Measurements from ENCODE around the gene FAM234B. TPM values are rescaled to one million over a fixed set of nuclear protein-coding genes. Genes with fewer than 3 reads are reported as not detected.

FAM234B gene
- total RNA-seq, 1 donor from 2014 or later, result 4.4 TPM

DNA sequence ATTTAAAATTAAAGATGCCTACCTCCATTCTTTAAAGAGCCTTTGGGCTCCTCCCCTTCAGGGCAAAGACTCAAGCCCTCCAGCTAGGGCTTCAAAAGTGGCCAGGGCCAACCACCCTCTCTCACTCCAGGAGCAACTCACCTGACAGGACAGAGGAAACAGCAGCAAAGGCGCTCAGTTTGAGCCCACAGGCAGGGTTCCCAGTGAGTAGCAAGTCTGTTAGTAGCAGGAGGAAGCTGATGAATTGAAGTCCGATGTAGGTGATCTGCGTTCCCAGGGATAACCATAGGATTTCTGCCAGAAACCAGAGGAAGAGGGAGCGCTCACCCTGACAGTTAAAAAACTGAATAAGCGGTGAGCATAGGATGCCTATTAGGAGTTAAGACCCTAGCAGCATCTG is 43.6 kb downstream of the FAM234B start:
- no peak for ATAC-seq

DNA sequence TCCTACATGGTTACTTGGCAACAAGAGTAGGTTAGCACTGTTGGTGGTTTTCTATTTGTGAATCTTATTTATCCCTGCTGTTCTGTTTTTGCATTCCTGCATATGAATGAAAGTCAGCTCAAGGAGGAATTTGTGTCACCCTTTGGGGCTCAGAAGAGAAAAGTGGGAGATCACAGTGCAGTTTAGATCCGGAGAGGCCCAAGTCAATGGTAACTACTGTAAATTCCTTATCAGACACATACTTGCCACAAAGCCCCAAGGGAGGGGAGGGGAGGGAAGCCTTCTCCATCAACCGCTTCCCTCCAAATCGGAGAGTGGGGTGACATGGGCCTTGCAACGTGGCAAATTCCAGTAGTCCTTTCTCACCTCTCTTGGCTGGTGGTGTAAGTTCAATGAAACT is 44.3 kb downstream of the FAM234B start:
- no peak for DNase-seq (ENCODE audit: low spot score)
- ATAC-seq, result no peak

More for the DNA sequence above, 43.6 kb downstream of the FAM234B start:
- no peak for DNase-seq (ENCODE audit: low spot score)

- ATAC-seq (no peak), DNase-seq (ENCODE audit: low spot score) (no peak)
These were observed 45.9 kb downstream of the FAM234B start for GRCh38 chr12:13090054-13090453.

DNA sequence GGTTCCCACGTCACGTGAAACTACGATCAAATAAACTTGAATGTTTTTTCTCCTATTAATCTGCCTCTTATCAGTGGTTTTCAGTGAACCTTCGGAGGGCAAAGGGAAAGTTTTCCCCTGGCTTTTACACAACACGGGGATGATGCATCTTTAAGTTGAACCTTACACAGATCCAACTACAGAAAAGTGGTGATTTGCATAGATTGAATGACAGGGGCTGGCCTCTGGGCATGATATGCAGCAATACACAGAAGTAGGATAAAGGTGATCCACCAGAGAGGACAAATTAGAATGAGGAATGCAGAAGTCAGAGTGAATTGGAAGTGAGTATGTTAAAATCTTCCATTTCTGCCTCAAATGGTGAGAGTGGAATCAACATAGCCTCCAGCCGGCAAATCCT is 47.7 kb downstream of the FAM234B start:
- DNase-seq (ENCODE audit: low spot score) (no peak), ATAC-seq (no peak)

DNA sequence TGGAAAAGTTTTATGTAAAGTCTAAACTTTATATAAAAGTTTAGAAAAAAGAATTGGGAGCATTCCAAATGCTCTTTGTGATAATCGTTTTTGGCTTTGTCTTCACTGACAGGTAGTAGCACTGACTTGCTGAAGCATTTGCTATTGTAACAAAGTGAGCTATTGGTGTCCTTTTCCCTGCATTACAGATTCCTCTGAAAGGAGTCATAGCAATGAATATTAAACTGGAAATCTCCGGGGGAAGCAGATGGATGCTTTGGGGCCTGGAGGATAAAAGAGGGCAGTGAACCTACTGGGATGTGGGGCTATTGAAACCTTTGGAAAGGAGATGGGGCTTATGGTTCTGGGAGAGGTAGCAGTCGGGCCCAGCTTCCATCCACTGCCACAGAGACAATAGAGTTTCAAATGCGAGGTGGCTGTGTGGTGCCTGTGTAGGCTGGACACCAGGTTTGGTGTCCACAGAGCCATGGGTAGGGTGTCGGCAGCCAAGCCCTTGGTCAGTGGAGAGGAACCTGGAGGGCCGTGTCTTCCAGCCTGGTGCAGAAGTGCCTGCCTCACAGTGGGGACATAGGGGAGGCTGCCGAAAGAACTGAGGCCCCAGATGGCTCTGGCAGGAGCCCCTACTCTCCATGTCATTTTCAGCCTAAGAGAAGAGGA is 49.1 kb downstream of the FAM234B start:
- no peak for ATAC-seq
- DNase-seq (ENCODE audit: low spot score), result no peak

DNA sequence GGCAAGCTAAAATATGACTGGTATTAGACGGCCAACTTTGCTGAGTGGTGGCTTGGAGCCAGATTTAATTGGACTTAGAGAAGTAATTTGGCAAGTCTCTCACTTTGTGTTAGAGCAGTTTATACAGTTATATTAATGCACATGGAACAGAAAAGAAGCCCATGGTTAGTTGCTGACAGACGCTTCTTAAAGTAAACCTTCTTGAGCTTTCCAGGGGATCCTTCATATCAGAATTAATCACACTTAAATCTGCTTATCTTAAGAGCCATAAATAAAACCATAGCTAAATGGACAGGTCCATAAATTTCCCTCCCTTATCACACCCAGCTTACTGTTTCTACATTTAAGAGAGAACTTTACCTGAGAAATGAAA is 49.7 kb downstream of the FAM234B start:
- DNase-seq (ENCODE audit: low spot score) (no peak), ATAC-seq (no peak)

- DNase-seq (ENCODE audit: low spot score) (no peak), ATAC-seq (no peak)
These were observed 50.2 kb downstream of the FAM234B start for GRCh38 chr12:13094367-13094766.

DNA sequence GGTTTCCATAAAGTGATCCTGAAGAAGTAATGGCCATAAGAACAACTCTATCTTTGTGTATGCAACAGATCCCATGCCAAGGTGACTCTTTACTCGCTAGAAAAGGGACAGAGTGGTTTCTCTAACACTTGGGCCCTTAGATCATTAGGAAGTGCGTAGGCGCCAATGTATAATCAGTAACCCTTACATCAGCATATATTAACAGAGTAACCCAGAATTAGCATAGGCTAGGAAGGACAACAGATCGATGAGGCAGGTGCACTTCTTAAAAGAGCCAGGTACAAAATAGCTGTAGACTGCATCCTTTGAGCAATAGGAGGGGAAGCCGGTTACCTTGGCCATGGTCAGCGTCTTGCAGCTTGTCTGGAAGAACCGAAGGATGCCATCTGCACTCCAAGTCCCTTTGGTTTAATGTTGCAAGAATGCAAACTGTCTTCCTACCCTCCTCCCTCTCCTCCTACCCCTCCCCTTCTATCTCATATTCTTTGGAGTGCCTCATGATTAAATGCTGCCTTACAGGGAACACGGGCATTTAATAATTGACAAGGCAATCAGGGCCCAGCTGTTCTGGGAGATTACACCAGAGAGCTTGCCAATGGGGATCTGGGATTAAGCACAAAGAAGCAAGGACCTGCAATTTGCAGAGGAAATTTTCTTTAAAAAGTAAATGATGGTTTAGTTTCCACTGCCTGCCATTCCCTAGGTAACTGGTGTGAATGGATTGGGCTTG is 51.2 kb downstream of the FAM234B start:
- no peak for ATAC-seq
- no peak for DNase-seq (ENCODE audit: low spot score)

DNA sequence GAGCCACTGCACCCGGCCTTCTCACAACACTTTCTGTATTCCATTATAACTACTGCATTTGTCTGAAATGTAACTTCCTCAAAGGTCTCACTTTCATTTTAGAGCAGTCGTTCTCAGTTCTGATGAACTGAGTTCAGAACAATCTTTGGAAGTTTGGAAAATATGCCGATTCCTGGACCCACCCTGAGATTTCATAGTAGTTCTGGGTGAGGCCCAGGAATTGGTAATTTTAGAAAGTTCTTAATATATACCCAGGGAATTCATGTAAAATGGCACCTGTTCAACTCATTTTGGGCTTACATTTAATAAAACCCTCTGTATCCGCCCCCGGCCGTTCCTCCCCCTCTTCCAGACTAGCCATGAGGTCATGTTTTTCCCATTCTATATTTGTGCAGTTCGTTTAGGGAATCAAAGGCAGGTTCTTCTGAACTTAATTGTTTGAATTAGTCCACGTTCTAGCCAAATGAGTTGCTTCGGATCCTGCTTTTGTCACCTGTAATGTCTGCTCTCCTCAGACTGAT is 53.4 kb downstream of the FAM234B start:
- ATAC-seq (peak; percentile 20), DNase-seq (ENCODE audit: low spot score) (no peak)

DNA sequence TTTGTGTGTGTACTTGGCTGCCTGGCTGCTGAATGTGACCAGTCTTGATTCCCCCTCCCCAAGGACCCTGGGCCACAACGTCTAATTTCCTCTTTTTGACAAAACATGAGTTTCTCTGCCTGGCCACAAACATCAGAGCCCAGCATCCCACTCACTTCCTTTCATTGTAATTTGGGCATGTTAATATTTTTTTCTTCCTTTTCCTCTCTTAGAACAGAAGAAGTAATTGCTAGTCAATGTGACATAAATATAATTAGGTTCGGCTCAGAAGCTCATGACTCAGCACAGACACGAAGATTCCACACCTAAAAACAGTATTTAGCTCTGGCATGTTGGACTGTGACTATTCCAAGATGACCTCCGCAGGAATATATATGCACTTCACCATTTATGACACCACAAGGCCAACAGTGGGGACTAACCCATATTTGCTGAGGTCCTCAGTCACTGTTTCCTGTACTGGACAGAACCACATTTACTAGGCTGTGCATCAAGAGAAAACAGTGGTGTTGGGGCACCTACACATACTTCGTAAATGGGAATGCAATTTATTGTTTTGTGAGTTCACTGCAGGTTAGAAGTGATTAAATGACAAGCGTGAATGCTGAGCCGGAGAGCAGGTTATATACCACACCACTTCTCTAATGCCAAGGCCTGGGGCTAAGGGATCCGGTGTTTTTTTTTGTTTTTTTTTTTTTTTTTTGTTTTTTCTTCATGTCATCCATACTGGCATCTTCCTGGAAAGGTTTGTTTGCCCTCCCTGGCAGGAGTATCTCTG is 55.1 kb downstream of the FAM234B start:
- ATAC-seq, result no peak
- DNase-seq (ENCODE audit: low spot score), result no peak

DNA sequence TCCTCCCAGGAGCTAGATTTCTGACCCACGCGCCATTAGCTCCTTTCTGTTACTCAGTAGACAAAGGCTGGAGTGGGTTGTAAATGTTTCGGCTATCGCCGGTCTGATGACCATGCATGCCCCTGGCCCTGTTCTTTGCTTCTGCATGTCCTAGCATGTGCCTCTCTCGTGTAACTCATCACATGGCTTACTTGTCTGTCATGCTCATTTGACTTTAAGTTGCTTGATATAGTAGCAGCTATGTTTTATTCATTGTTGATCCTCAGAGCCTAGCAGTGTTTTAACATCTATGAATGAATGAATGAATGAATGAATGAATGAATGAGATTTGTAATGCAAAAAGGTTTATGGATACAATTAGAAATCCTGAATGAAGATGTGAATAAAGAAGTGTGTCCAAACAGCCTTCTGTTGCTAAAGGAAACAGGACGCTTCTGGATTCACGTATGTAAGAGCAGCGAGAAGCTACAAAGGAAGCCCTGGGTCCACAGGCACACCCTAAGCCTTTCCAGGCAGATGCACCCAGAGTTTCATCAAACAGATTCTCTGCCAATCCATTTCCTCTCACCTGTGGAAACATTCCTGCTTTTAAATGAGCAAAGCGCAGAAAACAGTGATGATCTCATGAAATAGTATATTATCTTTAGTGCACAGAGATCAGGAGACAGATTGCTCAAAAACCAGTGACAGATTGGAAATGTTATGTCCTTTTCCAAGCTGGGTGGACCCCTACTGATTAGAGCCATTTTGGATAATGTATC is 55.8 kb downstream of the FAM234B start:
- DNase-seq (ENCODE audit: low spot score) (no peak), ATAC-seq (no peak)

GRCh38 chr12:13100605-13100881 is 56.4 kb downstream of the FAM234B start:
- DNase-seq (ENCODE audit: low spot score) (no peak), ATAC-seq (no peak)

DNA sequence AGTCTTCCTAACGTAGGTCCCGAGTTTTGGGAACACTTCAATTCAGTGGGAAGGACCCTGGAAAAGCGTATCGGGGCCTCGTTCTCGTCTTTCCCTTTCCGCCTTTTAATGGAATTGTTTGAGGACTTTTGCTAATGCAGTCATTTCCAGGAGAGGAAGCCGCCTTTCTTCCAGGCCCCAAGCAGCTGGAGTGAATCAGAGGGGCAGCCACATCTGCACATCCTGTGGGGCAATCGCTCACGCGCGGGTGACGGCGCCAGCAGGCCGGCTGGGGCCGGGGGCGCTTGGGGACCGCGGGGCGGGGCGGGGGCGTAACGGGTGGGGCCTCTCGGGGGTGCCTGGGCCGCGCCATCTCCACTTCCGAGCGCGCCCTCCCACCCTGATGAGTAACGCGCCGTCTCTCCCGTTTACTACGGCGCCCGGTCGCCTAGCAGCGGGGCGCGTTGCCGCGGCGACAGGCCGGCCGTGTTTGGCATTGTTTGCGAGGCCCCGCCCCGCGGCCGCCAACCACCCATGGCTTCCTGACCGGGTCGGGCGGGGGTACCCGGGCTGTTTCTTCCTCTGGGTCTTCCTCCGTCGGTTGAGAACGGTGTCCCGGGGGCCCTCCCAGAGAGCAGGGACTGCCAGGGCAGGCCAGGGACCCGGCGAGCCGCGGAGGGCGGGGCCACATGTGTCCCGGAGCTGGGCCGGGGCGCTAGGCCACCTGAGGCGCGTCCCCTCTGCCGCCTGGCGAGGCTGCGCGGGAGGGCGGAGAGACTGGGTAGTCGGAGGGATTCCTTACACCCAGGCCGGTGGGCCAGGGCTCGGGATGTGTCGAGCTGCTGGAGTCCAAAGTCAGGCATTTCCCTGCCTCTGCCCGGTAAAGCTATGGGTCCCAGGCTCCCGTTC is 56.9 kb downstream of the FAM234B start:
- DNase-seq (ENCODE audit: low spot score) (peak; percentile 82), ATAC-seq (peak; percentile 83)

DNA sequence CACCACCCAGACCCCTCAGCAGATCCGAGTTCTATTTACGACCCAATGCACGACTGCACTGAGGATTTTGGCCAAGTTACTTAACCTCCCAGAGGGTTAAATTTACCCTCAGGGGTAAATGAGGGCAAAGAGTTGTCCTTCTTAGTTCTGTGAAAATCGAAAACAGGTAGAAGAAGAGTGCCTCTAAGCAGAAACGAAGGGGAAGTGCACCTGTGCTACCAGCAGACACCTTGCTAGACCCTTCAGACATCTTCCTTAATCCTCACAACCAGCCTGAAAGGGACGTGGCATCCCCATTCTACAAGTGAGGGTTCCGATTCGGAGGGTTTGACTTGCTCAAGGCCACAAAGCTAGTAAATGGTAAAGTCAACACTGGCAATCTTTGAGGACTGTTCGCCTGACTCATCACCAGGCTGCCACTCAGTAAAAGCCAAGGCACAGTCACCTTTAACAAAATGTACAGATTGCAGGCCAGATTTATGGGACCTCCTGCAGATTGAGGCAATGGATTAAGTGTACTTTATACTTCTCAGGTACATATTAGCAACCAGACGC is 57.7 kb downstream of the FAM234B start:
- DNase-seq (ENCODE audit: low spot score), result no peak
- no peak for ATAC-seq

GRCh38 chr12:13102461-13103195 is 58.4 kb downstream of the FAM234B start:
- ATAC-seq (no peak), DNase-seq (ENCODE audit: low spot score) (no peak)

GRCh38 chr12:13103391-13104033 is 59.3 kb downstream of the FAM234B start, which contains the start of gene GSG1:
GSG1 (minus strand) TSS chr12:13103667; CDS start chr12:13103512, 155 bp downstream.
- DNase-seq (ENCODE audit: low spot score) (no peak), ATAC-seq (no peak)

- DNase-seq (ENCODE audit: low spot score), result no peak
- ATAC-seq, result no peak
These were observed 60.2 kb downstream of the FAM234B start for GRCh38 chr12:13104409-13104808.

DNA sequence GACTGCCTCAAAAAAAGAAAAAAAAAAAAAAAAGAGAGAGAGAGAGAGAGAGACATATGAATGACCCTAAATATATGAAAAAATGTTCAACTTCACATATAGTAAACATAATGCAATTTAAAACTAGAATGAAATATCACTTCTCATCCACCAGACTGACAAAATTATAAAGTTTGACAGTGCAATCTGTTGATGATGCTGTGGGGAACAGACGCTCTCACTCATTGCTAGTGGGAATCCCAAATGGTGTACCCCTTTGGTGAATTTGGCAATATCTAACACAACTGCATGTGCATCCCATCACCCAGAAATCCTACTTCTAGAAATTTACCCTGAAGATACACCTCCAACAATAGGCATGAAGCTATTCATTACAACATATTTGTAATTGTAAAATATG is 61.6 kb downstream of the FAM234B start:
- no peak for DNase-seq (ENCODE audit: low spot score)
- no peak for ATAC-seq

DNA sequence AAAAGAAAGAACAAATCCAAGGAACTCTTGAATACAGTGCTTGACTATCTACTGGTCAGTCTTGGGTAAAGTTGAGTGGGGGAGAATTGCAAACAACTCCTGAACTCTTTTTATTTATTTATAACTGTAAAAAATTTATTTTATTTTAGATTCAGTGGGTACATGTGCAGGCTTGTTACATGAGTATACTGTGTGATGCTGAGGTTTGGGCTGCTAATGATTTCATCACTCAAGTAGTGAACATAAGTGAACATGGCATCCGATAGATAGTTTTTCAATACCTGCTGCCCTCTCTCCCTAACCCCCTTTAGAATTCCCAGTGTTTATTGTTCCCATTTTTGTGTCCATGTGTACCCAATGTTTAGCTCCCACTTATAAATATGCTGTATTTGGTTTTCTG is 62.5 kb downstream of the FAM234B start:
- ATAC-seq (no peak), DNase-seq (ENCODE audit: low spot score) (no peak)
